Measurements from ENCODE around the gene HAX1.

- TF ChIP-seq CTCF (IDR thresholded peaks at IDR 0.05; ENCODE audit: insufficient read depth, low read length, poor library complexity, severe bottlenecking) (no peak), EZH2phosphoT487 (conservative IDR thresholded peaks at IDR 0.05; ENCODE audit: low read length) (no peak)
Measured at GRCh38 chr1:154270833-154271232, 1.6 kb upstream of the HAX1 start.
